Measurements from ENCODE around the gene GALM. TPM values are rescaled to one million over a fixed set of nuclear protein-coding genes. Genes with fewer than 3 reads are reported as not detected.
A peak's percentile ranks its signal among the peaks of the same experiment; 100 is the strongest.
"Not testable (repeated sequence)": the region's sequence is repeated elsewhere in the genome, so short reads cannot be mapped to it uniquely, and the experiment has no call there.

GALM gene
- total and polyA plus RNA-seq, 7 experiments from 2014 or later: 4.3 to 52.5 (median 14.4) TPM

GRCh38 chr2:38701542-38701941 lies 35.6 kb downstream of the GALM start:
- Histone ChIP-seq H3K4me1 (ENCODE audit: control insufficient read depth in 2 of 2, insufficient read depth in 2 of 2, low read length in 2 of 2) (peaks cover 4 to 54% of the 10 kb centered on the region in 2 donors), H3K27ac (ENCODE audit: low read depth, low read length) (no peak overlapping the region), H3K9me3 (ENCODE audit: control insufficient read depth in 2 of 3, low read length in 3 of 3) (peaks cover 0 to 3% (median 0%) of the 10 kb centered on the region in 3 experiments), H3K36me3 (ENCODE audit: control insufficient read depth in 2 of 3, insufficient read depth in 3 of 3, low read length in 3 of 3) (no peaks in the 10 kb centered on the region), H3K4me3 (ENCODE audit: low read length) (no peak overlapping the region), H3K27me3 (ENCODE audit: control insufficient read depth in 2 of 2, insufficient read depth in 2 of 2, low read length in 2 of 2) (no peaks in the 10 kb centered on the region)
- Mint-ChIP-seq H3K36me3 (peaks cover 0 to 31% (median 29%) of the 10 kb centered on the region in 5 donors), H3K9me3 (peaks cover 0 to 14% (median 2%) of the 10 kb centered on the region in 11 donors), H3K4me3 (peak overlapping the region in 4 of 10 donors; percentile 32 to 68 (median 52)), H3K4me1 (peaks cover 0 to 59% (median 36%) of the 10 kb centered on the region in 7 donors), H3K27me3 (no peaks in the 10 kb centered on the region), H3K27ac (peak overlapping the region in 8 of 9 donors; percentile 8 to 85 (median 55))
- intact Hi-C loops (cut with micrococcal nuclease): loop anchor here in 1 of 2 donors (2.0 kb wide), 3 partner anchors 19 to 99 kb away; partner anchors contain the start of gene HNRNPLL
- CTCF ChIA-PET: interaction anchor here (2.2 kb wide), 1 partner anchor 120 kb away, joined by 6 read pairs; no protein-coding TSS in a partner anchor
- POLR2A ChIA-PET: interaction anchor here (0.7 kb wide), 1 partner anchor 764 kb away, joined by 3 read pairs; no protein-coding TSS in a partner anchor
- ATAC-seq (no peak), DNase-seq (no peak)

GRCh38 chr2:38702413-38702812 lies 36.5 kb downstream of the GALM start:
- ATAC-seq: no peak
- Mint-ChIP-seq H3K27me3 (no peaks in the 10 kb centered on the region), H3K27ac (peak overlapping the region in 3 of 9 donors; percentile 21 to 72 (median 62)), H3K4me1 (peaks cover 6 to 60% (median 39%) of the 10 kb centered on the region in 7 donors), H3K9me3 (peaks cover 0 to 14% (median 2%) of the 10 kb centered on the region in 11 donors), H3K36me3 (peaks cover 0 to 30% (median 29%) of the 10 kb centered on the region in 5 donors), H3K4me3 (peak overlapping the region in 4 of 10 donors; percentile 2 to 23 (median 19))
- Histone ChIP-seq H3K9me3 (ENCODE audit: control insufficient read depth in 2 of 3, low read length in 3 of 3) (peaks cover 0 to 3% (median 0%) of the 10 kb centered on the region in 3 experiments), H3K4me3 (ENCODE audit: low read length) (no peak overlapping the region), H3K27me3 (ENCODE audit: control insufficient read depth in 2 of 2, insufficient read depth in 2 of 2, low read length in 2 of 2) (no peaks in the 10 kb centered on the region), H3K4me1 (ENCODE audit: control insufficient read depth in 2 of 2, insufficient read depth in 2 of 2, low read length in 2 of 2) (peaks cover 3 to 47% of the 10 kb centered on the region in 2 donors), H3K36me3 (ENCODE audit: control insufficient read depth in 2 of 3, insufficient read depth in 3 of 3, low read length in 3 of 3) (no peaks in the 10 kb centered on the region), H3K27ac (ENCODE audit: low read depth, low read length) (no peak overlapping the region)
- DNase-seq: no peak
- CTCF ChIA-PET: interaction anchor here (0.7 to 2.2 kb wide), 2 partner anchors 120 to 525 kb away, joined by 3 to 6 read pairs; no protein-coding TSS in a partner anchor
- intact Hi-C loops (cut with micrococcal nuclease): no loop called here
- POLR2A ChIA-PET: interaction anchor here (0.6 to 0.7 kb wide), 2 partner anchors 19 to 35 kb away, joined by 3 read pairs; no protein-coding TSS in a partner anchor

- H3K27ac Mint-ChIP-seq; H3K4me3 Mint-ChIP-seq; H3K9me3 ChIP-seq (ENCODE audit: control insufficient read depth in 2 of 3, low read length in 3 of 3): not testable (repeated sequence)
Observed at GRCh38 chr2:38703336-38703735, 37.4 kb downstream of the GALM start.

GRCh38 chr2:38704664-38705063 lies 38.8 kb downstream of the GALM start:
- H3K27ac Mint-ChIP-seq: no peak overlapping the region
- H3K36me3 ChIP-seq (ENCODE audit: control insufficient read depth in 2 of 3, insufficient read depth in 3 of 3, low read length in 3 of 3): no peaks in the 10 kb centered on the region
- peaks cover 0 to 14% (median 2%) of the 10 kb centered on the region in 11 donors for H3K9me3 Mint-ChIP-seq
- no peak overlapping the region for H3K4me3 Mint-ChIP-seq
- H3K4me1 Mint-ChIP-seq: peaks cover 22 to 69% (median 54%) of the 10 kb centered on the region in 7 donors
- ATAC-seq (no peak), DNase-seq (no peak)
- H3K27ac ChIP-seq (ENCODE audit: low read depth, low read length): no peak overlapping the region
- peaks cover 13 to 42% of the 10 kb centered on the region in 2 donors for H3K4me1 ChIP-seq (ENCODE audit: control insufficient read depth in 2 of 2, insufficient read depth in 2 of 2, low read length in 2 of 2)
- POLR2A ChIA-PET: interaction anchor here (1.3 to 2.0 kb wide), 2 partner anchors 11 to 38 kb away, joined by 3 to 6 read pairs; no protein-coding TSS in a partner anchor
- intact Hi-C loops (cut with micrococcal nuclease): no loop called here
- peaks cover 0 to 28% (median 27%) of the 10 kb centered on the region in 5 donors for H3K36me3 Mint-ChIP-seq
- no peaks in the 10 kb centered on the region for H3K27me3 ChIP-seq (ENCODE audit: control insufficient read depth in 2 of 2, insufficient read depth in 2 of 2, low read length in 2 of 2)
- CTCF ChIA-PET: interaction anchor here (1.0 to 1.5 kb wide), 3 partner anchors 20 to 123 kb away, joined by 3 to 6 read pairs (median 4); no protein-coding TSS in a partner anchor
- H3K9me3 ChIP-seq (ENCODE audit: control insufficient read depth in 2 of 3, low read length in 3 of 3): peaks cover 0 to 3% (median 0%) of the 10 kb centered on the region in 3 experiments
- H3K4me3 ChIP-seq (ENCODE audit: low read length): no peak overlapping the region
- H3K27me3 Mint-ChIP-seq: no peaks in the 10 kb centered on the region

More at GRCh38 chr2:38703336-38703735, 37.4 kb downstream of the GALM start:
- H3K4me1 Mint-ChIP-seq: peaks cover 8 to 59% (median 41%) of the 10 kb centered on the region in 7 donors
- H3K27ac ChIP-seq (ENCODE audit: low read depth, low read length); ATAC-seq; H3K4me3 ChIP-seq (ENCODE audit: low read length); intact Hi-C loops (cut with micrococcal nuclease); H3K27me3 ChIP-seq (ENCODE audit: control insufficient read depth in 2 of 2, insufficient read depth in 2 of 2, low read length in 2 of 2); H3K27me3 Mint-ChIP-seq; POLR2A ChIA-PET; DNase-seq; CTCF ChIA-PET; H3K36me3 ChIP-seq (ENCODE audit: control insufficient read depth in 2 of 3, insufficient read depth in 3 of 3, low read length in 3 of 3): not testable (repeated sequence)
- peaks cover 1 to 40% of the 10 kb centered on the region in 2 donors for H3K4me1 ChIP-seq (ENCODE audit: control insufficient read depth in 2 of 2, insufficient read depth in 2 of 2, low read length in 2 of 2)
- H3K36me3 Mint-ChIP-seq: peaks cover 0 to 30% (median 28%) of the 10 kb centered on the region in 5 donors
- peaks cover 0 to 14% (median 2%) of the 10 kb centered on the region in 11 donors for H3K9me3 Mint-ChIP-seq

- peaks cover 0 to 6% (median 0%) of the 10 kb centered on the region in 11 donors for H3K9me3 Mint-ChIP-seq
- ATAC-seq (no peak), DNase-seq (no peak)
- intact Hi-C loops (cut with micrococcal nuclease): no loop called here
- peaks cover 0 to 3% (median 0%) of the 10 kb centered on the region in 3 experiments for H3K36me3 ChIP-seq (ENCODE audit: control insufficient read depth in 2 of 3, insufficient read depth in 3 of 3, low read length in 3 of 3)
- POLR2A ChIA-PET: interaction anchor here (0.8 to 1.1 kb wide), 2 partner anchors 14 to 105 kb away, joined by 3 read pairs; no protein-coding TSS in a partner anchor
- H3K4me3 Mint-ChIP-seq: peak overlapping the region in 4 of 10 donors; percentile 4 to 41 (median 12)
- peaks cover 27 to 68% (median 58%) of the 10 kb centered on the region in 7 donors for H3K4me1 Mint-ChIP-seq
- H3K27me3 Mint-ChIP-seq: no peaks in the 10 kb centered on the region
- H3K9me3 ChIP-seq (ENCODE audit: control insufficient read depth in 2 of 3, low read length in 3 of 3): no peaks in the 10 kb centered on the region
- CTCF ChIA-PET: interaction anchor here (0.6 to 4.5 kb wide), 2 partner anchors 25 to 125 kb away, joined by 3 to 19 read pairs; no protein-coding TSS in a partner anchor
- H3K4me3 ChIP-seq (ENCODE audit: low read length): no peak overlapping the region
- H3K27ac Mint-ChIP-seq: peak overlapping the region in 6 of 9 donors; percentile 3 to 51 (median 30)
- H3K27ac ChIP-seq (ENCODE audit: low read depth, low read length): no peak overlapping the region
- no peaks in the 10 kb centered on the region for H3K27me3 ChIP-seq (ENCODE audit: control insufficient read depth in 2 of 2, insufficient read depth in 2 of 2, low read length in 2 of 2)
- peaks cover 24 to 38% of the 10 kb centered on the region in 2 donors for H3K4me1 ChIP-seq (ENCODE audit: control insufficient read depth in 2 of 2, insufficient read depth in 2 of 2, low read length in 2 of 2)
- peaks cover 0 to 27% (median 18%) of the 10 kb centered on the region in 5 donors for H3K36me3 Mint-ChIP-seq
Observed at GRCh38 chr2:38706846-38707345, 41.0 kb downstream of the GALM start.

GRCh38 chr2:38708491-38708890 lies 42.6 kb downstream of the GALM start:
- peaks cover 0 to 35% (median 18%) of the 10 kb centered on the region in 5 donors for H3K36me3 Mint-ChIP-seq
- H3K4me3 ChIP-seq (ENCODE audit: low read length); H3K27ac ChIP-seq (ENCODE audit: low read depth, low read length); H3K27me3 Mint-ChIP-seq; H3K9me3 ChIP-seq (ENCODE audit: control insufficient read depth in 2 of 3, low read length in 3 of 3); H3K36me3 ChIP-seq (ENCODE audit: control insufficient read depth in 2 of 3, insufficient read depth in 3 of 3, low read length in 3 of 3); H3K9me3 Mint-ChIP-seq; DNase-seq; ATAC-seq; H3K27me3 ChIP-seq (ENCODE audit: control insufficient read depth in 2 of 2, insufficient read depth in 2 of 2, low read length in 2 of 2): not testable (repeated sequence)
- ChIA-PET POLR2A (interaction anchor here (0.6 to 1.2 kb wide), 2 partner anchors 10 to 117 kb away, joined by 4 to 7 read pairs; no protein-coding TSS in a partner anchor), CTCF (interaction anchor here (0.6 to 4.5 kb wide), 2 partner anchors 127 to 450 kb away, joined by 3 to 19 read pairs; no protein-coding TSS in a partner anchor)
- peaks cover 23 to 64% (median 55%) of the 10 kb centered on the region in 7 donors for H3K4me1 Mint-ChIP-seq
- H3K4me3 Mint-ChIP-seq: peak overlapping the region; percentile 51 to 86 (median 74)
- intact Hi-C loops (cut with micrococcal nuclease): loop anchor here (2.0 kb wide), 2 partner anchors 32 to 42 kb away; partner anchors contain the start of gene GALM (in 1 of the 2)
- peaks cover 24 to 31% of the 10 kb centered on the region in 2 donors for H3K4me1 ChIP-seq (ENCODE audit: control insufficient read depth in 2 of 2, insufficient read depth in 2 of 2, low read length in 2 of 2)
- H3K27ac Mint-ChIP-seq: peak overlapping the region; percentile 81 to 95 (median 91)

All from naive thymus-derived CD4-positive, alpha-beta T cell (primary cell).